Fibroblast of lung (primary cell): Measurements from ENCODE around the gene EPS15.

Experiments used
- CTCF ChIP-seq, 2 donors: IDR thresholded peaks in 1 of 2; conservative IDR thresholded peaks in 1 of 2; 1 replicate in 1 of 2; 2 replicates in 1 of 2; pipeline ENCODE4 v1.5.1; 2011 to 2012; ENCODE audit warnings: low read length in 2 of 2, control low read depth in 1 of 2, inconsistent platforms in 1 of 2, low read depth in 1 of 2, mild to moderate bottlenecking in 1 of 2
- EZH2 ChIP-seq: IDR thresholded peaks from 2 replicates; pipeline ENCODE4 v1.5.1; 2012; ENCODE audit warnings: low read length, control low read depth, mild to moderate bottlenecking; ENCODE audit errors: missing control alignments

- TF ChIP-seq CTCF (conservative IDR thresholded peaks at IDR 0.05 in 1 of 2, IDR thresholded peaks at IDR 0.05 in 1 of 2; ENCODE audit: low read depth in 1 of 2, low read length in 2 of 2) (no peak), EZH2 (no peak)
Measured at GRCh38 chr1:51381964-51382363, 137.1 kb downstream of the EPS15 start.
